Ascending aorta (tissue), 2 donors: ENCODE data around the gene SLC2A10. TPM values are rescaled to one million over a fixed set of nuclear protein-coding genes. Genes with fewer than 3 reads are reported as not detected.

ENCODE experiments used
- DNase-seq, 2 donors: peaks; one replicate each; pipeline ENCODE4 v3.0.0-alpha.2; 2019; ENCODE audit warnings: low spot score in 2 of 2
- H3K27ac ChIP-seq, 2 donors: fragments of 200-600 bp; sonication (generic); one replicate each; pipeline ENCODE4 v1.5.1; 2016 to 2017; ENCODE audit warnings: mild to moderate bottlenecking in 1 of 2
- H3K27me3 ChIP-seq: fragments of 200-600 bp; sonication (generic); one replicate; pipeline ENCODE4 v1.5.1; 2017
- H3K36me3 ChIP-seq, 2 donors: fragments of 200-600 bp; sonication (generic); one replicate each; pipeline ENCODE4 v1.5.1; 2016
- H3K4me1 ChIP-seq, 2 donors: fragments of 200-600 bp; sonication (generic); one replicate each; pipeline ENCODE4 v1.5.1; 2016 to 2017; ENCODE audit warnings: mild to moderate bottlenecking in 1 of 2
- H3K4me3 ChIP-seq, 2 donors: fragments of 200-600 bp; sonication (generic); one replicate each; pipeline ENCODE4 v1.5.1; 2016 to 2017; ENCODE audit warnings: mild to moderate bottlenecking in 1 of 2
- H3K9me3 ChIP-seq, 2 donors: fragments of 200-600 bp; sonication (generic); one replicate each; pipeline ENCODE4 v1.5.1; 2016
- CTCF ChIP-seq, 3 experiments: fragments of 200-600 bp in 2 of 3; fragments of 450-650 bp in 1 of 3; sonication (generic) in 2 of 3; IDR thresholded peaks; one replicate each; pipeline ENCODE4 v1.5.1; 2016 to 2019; ENCODE audit warnings: antibody characterized with exemption in 3 of 3, mild to moderate bottlenecking in 1 of 3, moderate library complexity in 1 of 3
- intact Hi-C: fragments of 100-400 bp; cut with DNase I; formaldehyde crosslinking; loops from one replicate; pipeline ENCODE4 v1.15.1; 2023
- total RNA-seq: library from RNA; depleted of rRNA; stranded (reverse); fragments of >200 nt; gene quantifications from one replicate; pipeline ENCODE4 v1.1.0, GENCODE V29; 2016

Gene SLC2A10
- total RNA-seq, 1 donor from 2014 or later: 13.1 TPM

GRCh38 chr20:46743088-46743487, 33.6 kb downstream of the SLC2A10 start:
- intact Hi-C loops: no loop called here
- no peak for DNase-seq
- TF ChIP-seq CTCF (IDR thresholded peaks at IDR 0.05): no peak

GRCh38 chr20:46746956-46747526, 37.6 kb downstream of the SLC2A10 start:
- H3K9me3 ChIP-seq: no peaks in the 10 kb centered on the region
- no peaks in the 10 kb centered on the region for H3K4me1 ChIP-seq
- no peak overlapping the region for H3K4me3 ChIP-seq
- no peak for TF ChIP-seq CTCF (IDR thresholded peaks at IDR 0.05)
- DNase-seq: no peak
- H3K36me3 ChIP-seq: no peaks in the 10 kb centered on the region
- no peak overlapping the region for H3K27ac ChIP-seq
- H3K27me3 ChIP-seq: no peaks in the 10 kb centered on the region
- intact Hi-C loops: no loop called here

More at GRCh38 chr20:46743088-46743487, 33.6 kb downstream of the SLC2A10 start:
- Histone ChIP-seq H3K36me3 (no peaks in the 10 kb centered on the region), H3K4me1 (no peaks in the 10 kb centered on the region), H3K9me3 (no peaks in the 10 kb centered on the region), H3K27me3 (no peaks in the 10 kb centered on the region), H3K4me3 (no peak overlapping the region), H3K27ac (no peak overlapping the region)

- H3K27me3 ChIP-seq: no peaks in the 10 kb centered on the region
- H3K4me3 ChIP-seq: no peak overlapping the region
- no peaks in the 10 kb centered on the region for H3K36me3 ChIP-seq
- no peaks in the 10 kb centered on the region for H3K9me3 ChIP-seq
- intact Hi-C loops: no loop called here
- no peak overlapping the region for H3K27ac ChIP-seq
- TF ChIP-seq CTCF (IDR thresholded peaks at IDR 0.05): no peak
- no peaks in the 10 kb centered on the region for H3K4me1 ChIP-seq
- DNase-seq: no peak
Measured at GRCh38 chr20:46749147-46749546, 39.7 kb downstream of the SLC2A10 start.

- no peak for DNase-seq
- Histone ChIP-seq H3K27me3 (no peaks in the 10 kb centered on the region), H3K4me3 (no peak overlapping the region), H3K27ac (no peak overlapping the region), H3K4me1 (no peaks in the 10 kb centered on the region), H3K9me3 (no peaks in the 10 kb centered on the region), H3K36me3 (no peaks in the 10 kb centered on the region)
- TF ChIP-seq CTCF (IDR thresholded peaks at IDR 0.05): no peak
- intact Hi-C loops: loop anchor here (5.0 to 10.0 kb wide), 2 partner anchors 633 to 870 kb away; no protein-coding TSS in a partner anchor
Measured at GRCh38 chr20:46751856-46752255, 42.4 kb downstream of the SLC2A10 start.

- peak in 1 of 2 donors; percentile 78 for DNase-seq
- H3K4me1 ChIP-seq: no peaks in the 10 kb centered on the region
- intact Hi-C loops: loop anchor here (5.0 to 10.0 kb wide), 2 partner anchors 632 to 870 kb away; no protein-coding TSS in a partner anchor
- H3K27ac ChIP-seq: no peak overlapping the region
- no peaks in the 10 kb centered on the region for H3K9me3 ChIP-seq
- TF ChIP-seq CTCF (IDR thresholded peaks at IDR 0.05): peak; percentile 39 to 80 (median 75)
- H3K27me3 ChIP-seq: no peaks in the 10 kb centered on the region
- no peaks in the 10 kb centered on the region for H3K36me3 ChIP-seq
- H3K4me3 ChIP-seq: peak overlapping the region in 1 of 2 donors; percentile 7
Measured at GRCh38 chr20:46752728-46753127, 43.3 kb downstream of the SLC2A10 start.
